K562 (cell line): Measurements from ENCODE around the gene ZFAND2A. TPM values are rescaled to one million over a fixed set of nuclear protein-coding genes. Genes with fewer than 3 reads are reported as not detected.
A peak's percentile ranks its signal among the peaks of the same experiment; 100 is the strongest.

Experiments used
- ARID3A ChIP-seq: IDR thresholded peaks from 2 replicates; pipeline ENCODE4 v1.6.1; 2012; ENCODE audit warnings: low read depth, low read length, improper control_type of control experiment, borderline replicate concordance
- ARNT ChIP-seq, 2 experiments: fragments of 450-650 bp; IDR thresholded peaks; 2 replicates each; pipeline ENCODE4 v1.6.1; 2016; ENCODE audit warnings: mild to moderate bottlenecking in 1 of 2
- BCOR ChIP-seq: fragments of 450-650 bp; IDR thresholded peaks from 2 replicates; pipeline ENCODE4 v1.6.1; 2016
- ILK ChIP-seq: fragments of 450-650 bp; IDR thresholded peaks from 2 replicates; pipeline ENCODE4 v1.6.1; 2016; ENCODE audit warnings: missing genetic modification characterization, low read depth, mild to moderate bottlenecking, missing compliant biosample characterization, moderate library complexity, borderline replicate concordance
- MYC ChIP-seq, 2 experiments: fragments of 250-450 bp in 1 of 2; sonication (Bioruptor Pico) in 1 of 2; IDR thresholded peaks; 2 replicates each; pipeline versions ENCODE4 v1.5.1 to v1.6.1; 2012 to 2021; ENCODE audit warnings: low read depth in 2 of 2, borderline replicate concordance in 1 of 2, improper control_type of control experiment in 1 of 2, low read length in 1 of 2, mild to moderate bottlenecking in 1 of 2, moderate library complexity in 1 of 2
- NCOA2 ChIP-seq, 2 experiments: fragments of 450-650 bp; IDR thresholded peaks; 2 replicates each; pipeline ENCODE4 v1.6.1; 2018; ENCODE audit warnings: mild to moderate bottlenecking in 2 of 2, moderate library complexity in 1 of 2; ENCODE audit not compliant: partially characterized antibody in 2 of 2
- PKNOX1 ChIP-seq: fragments of 450-650 bp; IDR thresholded peaks from 2 replicates; pipeline ENCODE4 v1.6.1; 2016
- RAD21 ChIP-seq, 2 experiments: fragments of 250-450 bp in 1 of 2; fragments of 450-650 bp in 1 of 2; sonication (Bioruptor Pico) in 1 of 2; formaldehyde crosslinking in 1 of 2; IDR thresholded peaks in 1 of 2; conservative IDR thresholded peaks in 1 of 2; 2 replicates each; pipeline versions ENCODE4 v1.4.0 to v1.8.0; 2020 to 2022; ENCODE audit warnings: mild to moderate bottlenecking in 2 of 2, moderate library complexity in 1 of 2
- RBM22 ChIP-seq: fragments of 200-400 bp; formaldehyde crosslinking; IDR thresholded peaks from 2 replicates; pipeline ENCODE4 v1.6.1; 2018; ENCODE audit warnings: low read length, low read depth; ENCODE audit not compliant: poor library complexity, severe bottlenecking
- SAFB2 ChIP-seq: fragments of 200-400 bp; formaldehyde crosslinking; IDR thresholded peaks from 2 replicates; pipeline ENCODE4 v1.6.1; 2018; ENCODE audit warnings: borderline replicate concordance, low read length, low read depth, moderate library complexity; ENCODE audit not compliant: severe bottlenecking
- ZC3H11A ChIP-seq: IDR thresholded peaks from 2 replicates; pipeline ENCODE4 v1.6.1; 2012; ENCODE audit warnings: low read depth, low read length, improper control_type of control experiment
- ZNF280A ChIP-seq: fragments of 450-650 bp; IDR thresholded peaks from 2 replicates; pipeline ENCODE4 v1.6.1; 2018; ENCODE audit warnings: mild to moderate bottlenecking, low read depth; ENCODE audit not compliant: partially characterized antibody
- ZNF407 ChIP-seq: fragments of 450-650 bp; IDR thresholded peaks from 2 replicates; pipeline ENCODE4 v1.6.1; 2016; ENCODE audit warnings: low read depth
- ZNF707 ChIP-seq: fragments of 250-450 bp; sonication (Bioruptor Pico); conservative IDR thresholded peaks from 2 replicates; pipeline ENCODE4 v1.8.0; 2022; ENCODE audit warnings: inconsistent platforms, mild to moderate bottlenecking, moderate library complexity
- polyA plus RNA-seq, 8 experiments: library from polyadenylated mRNA; depleted of rRNA in 4 of 8; stranded (reverse) in 5 of 8; unstranded in 3 of 8; fragments of >200 nt; fragmentation: Nextera tagmentation in 2 of 8; fragmentation: Illumina TruSeq in 1 of 8; extraction: Ambion mirVana in 2 of 8; extraction: Trizol in 1 of 8; gene quantifications; 2 replicates each; pipeline versions ENCODE4 v1.2.1 to v1.2.3, GENCODE V29; 2011 to 2014; ENCODE audit warnings: inconsistent platforms in 1 of 8, missing spikeins in 1 of 8
- total RNA-seq, 7 experiments: library from RNA; depleted of rRNA in 6 of 7; stranded (reverse); fragments of >200 nt in 6 of 7; fragmentation: Illumina TruSeq in 2 of 7; extraction: Trizol in 2 of 7; gene quantifications; 2 replicates each; pipeline versions ENCODE4 v1.2.1 to v1.2.3, GENCODE V29; 2011 to 2021; ENCODE audit warnings: low replicate concordance in 1 of 7

Gene ZFAND2A
- total and polyA plus RNA-seq, 9 of the 15 experiments (the other 6 are each of a cell fraction or from before 2014, with no cell fraction given) = 16.8 to 56.8 (median 26.1) TPM

- TF ChIP-seq ARID3A (0 out of 2 replicates have a peak, but pooled peaks have one; percentile 31), ARNT (IDR thresholded peaks at IDR 0.05) (0 out of 4 replicates have a peak, but pooled peaks of 1 of the 2 experiments have one; percentile 21), BCOR (peak; percentile 6; the same call in 1 of the 2 replicates), RBM22 (no peak), PKNOX1 (0 out of 2 replicates have a peak, but pooled peaks have one; percentile 7), NCOA2 (IDR thresholded peaks at IDR 0.05; ENCODE audit: partially characterized antibody in 2 of 2) (no peak), MYC (IDR thresholded peaks at IDR 0.05; ENCODE audit: low read depth, low read length) (peak; percentile 56), MYC (CRISPR knock-in tag; IDR thresholded peaks at IDR 0.05; ENCODE audit: borderline replicate concordance, low read depth) (no peak), ZNF707 (CRISPR knock-in tag) (no peak), ILK (no peak), ZC3H11A (no peak), ZNF280A (no peak), RAD21 (CRISPR knock-in tag; conservative IDR thresholded peaks at IDR 0.05 in 1 of 2, IDR thresholded peaks at IDR 0.05 in 1 of 2) (peak in 1 of 2 experiments; percentile 53; a peak in 2 of 4 replicates), SAFB2 (no peak), ZNF407 (no peak)
Observed at GRCh38 chr7:1176891-1177373, 16.9 kb upstream of the ZFAND2A start (continued).
